ENCODE results near the gene ZC3H7B. TPM values are rescaled to one million over a fixed set of nuclear protein-coding genes. Genes with fewer than 3 reads are reported as not detected.

The ZC3H7B gene
- total RNA-seq, 4 donors from 2014 or later: 29.5 to 43.6 (median 35.7) TPM

- no peaks in the 10 kb centered on the region for H3K9me3 ChIP-seq
- peaks cover 24 to 27% (median 25%) of the 10 kb centered on the region in 4 donors for H3K4me1 ChIP-seq
- intact Hi-C loops (cut with DNase I; ENCODE audit: low total_unique reads) (no loop called here), in situ Hi-C loops (cut with MboI; ENCODE audit: low pct_ligation_motif_present in 1 of 4, low pct_unique_long_range_greater_than_20kb in 1 of 4, low sequenced_read_pairs in 3 of 4) (loop anchor here in 3 of 4 donors (5.0 to 10.0 kb wide), 2 partner anchors 108 to 111 kb away; no protein-coding TSS in a partner anchor)
- no peak overlapping the region for H3K27ac ChIP-seq
- no peak for DNase-seq
- H3K4me3 ChIP-seq: no peak overlapping the region
- no peaks in the 10 kb centered on the region for H3K27me3 ChIP-seq
- TF ChIP-seq EP300 (IDR thresholded peaks at IDR 0.05; ENCODE audit: low read depth) (no peak), POLR2A (IDR thresholded peaks at IDR 0.05) (no peak), CTCF (IDR thresholded peaks at IDR 0.05) (no peak), POLR2AphosphoS5 (IDR thresholded peaks at IDR 0.05) (no peak)
- H3K36me3 ChIP-seq: no peaks in the 10 kb centered on the region
Observed at GRCh38 chr22:41406410-41406809, 105.1 kb downstream of the ZC3H7B start.

GRCh38 chr22:41407433-41407832, 106.1 kb downstream of the ZC3H7B start:
- TF ChIP-seq POLR2AphosphoS5 (IDR thresholded peaks at IDR 0.05): no peak
- TF ChIP-seq CTCF (IDR thresholded peaks at IDR 0.05): no peak
- no peak for TF ChIP-seq POLR2A (IDR thresholded peaks at IDR 0.05)
- no peak for TF ChIP-seq EP300 (IDR thresholded peaks at IDR 0.05; ENCODE audit: low read depth)
- no peak overlapping the region for H3K27ac ChIP-seq
- in situ Hi-C loops (cut with MboI; ENCODE audit: low pct_ligation_motif_present in 1 of 4, low pct_unique_long_range_greater_than_20kb in 1 of 4, low sequenced_read_pairs in 3 of 4) (loop anchor here in 3 of 4 donors (5.0 to 10.0 kb wide), 2 partner anchors 107 to 110 kb away; no protein-coding TSS in a partner anchor), intact Hi-C loops (cut with DNase I; ENCODE audit: low total_unique reads) (no loop called here)
- no peaks in the 10 kb centered on the region for H3K9me3 ChIP-seq
- no peaks in the 10 kb centered on the region for H3K36me3 ChIP-seq
- H3K4me3 ChIP-seq: no peak overlapping the region
- DNase-seq: no peak
- H3K4me1 ChIP-seq: peaks cover 23 to 28% (median 25%) of the 10 kb centered on the region in 4 donors
- no peaks in the 10 kb centered on the region for H3K27me3 ChIP-seq
- 86 to 93% methylated on average over 2 to 3 of the region's 3 CpGs for WGBS, 2 donors (ENCODE audit: low coverage in 1 of 2)

- Histone ChIP-seq H3K27ac (peak overlapping the region in 1 of 4 donors; percentile 2), H3K4me3 (no peak overlapping the region), H3K9me3 (no peaks in the 10 kb centered on the region), H3K36me3 (no peaks in the 10 kb centered on the region), H3K27me3 (no peaks in the 10 kb centered on the region), H3K4me1 (peaks cover 25 to 27% (median 26%) of the 10 kb centered on the region in 4 donors)
- WGBS, 2 donors (ENCODE audit: low coverage in 1 of 2): 80 to 87% methylated on average over 1 to 8 of the region's 8 CpGs
- no peak for TF ChIP-seq CTCF (IDR thresholded peaks at IDR 0.05)
- TF ChIP-seq EP300 (IDR thresholded peaks at IDR 0.05; ENCODE audit: low read depth): no peak
- in situ Hi-C loops (cut with MboI; ENCODE audit: low pct_ligation_motif_present in 1 of 4, low pct_unique_long_range_greater_than_20kb in 1 of 4, low sequenced_read_pairs in 3 of 4) (loop anchor here in 3 of 4 donors (5.0 to 10.0 kb wide), 2 partner anchors 106 to 109 kb away; no protein-coding TSS in a partner anchor), intact Hi-C loops (cut with DNase I; ENCODE audit: low total_unique reads) (no loop called here)
- DNase-seq: no peak
Observed at GRCh38 chr22:41408665-41409064, 107.3 kb downstream of the ZC3H7B start.

Small RNAs within 50 kb of the gene (small RNA-seq; reads per million reads assigned to genes)
- 0 reads per million in 4 donors for gene MIR6889
- 0 reads per million in 4 donors for gene RNU6-495P

Other genes starting within 250 kb of the ZC3H7B start
- 100 to 1,000 TPM in 1 of 4 donors, 10 to 100 TPM in 3; 80.6 to 119 (median 91.6) TPM for gene EP300, start 208.9 kb upstream of the ZC3H7B start, total RNA-seq
- gene L3MBTL2, start 96.2 kb upstream of the ZC3H7B start, total RNA-seq: 10 to 100 TPM in 3 of 4 donors, 1 to 10 TPM in 1; 9.1 to 32.4 (median 14.5) TPM
- 10 to 100 TPM in 1 of 4 donors, 1 to 10 TPM in 3; 3.0 to 20.6 (median 5.3) TPM for gene CHADL, start 60.6 kb upstream of the ZC3H7B start, total RNA-seq
- gene RANGAP1, start 15.3 kb upstream of the ZC3H7B start, total RNA-seq: 10 to 100 TPM; 21.3 to 28.1 (median 26.2) TPM
- gene TEF, start 80.4 kb downstream of the ZC3H7B start, total RNA-seq: 10 to 100 TPM; 22.9 to 47.9 (median 34.0) TPM
- gene TOB2, start 145.3 kb downstream of the ZC3H7B start, total RNA-seq: 10 to 100 TPM; 22.7 to 64.0 (median 49.7) TPM
- 10 to 100 TPM in 3 of 4 donors, 1 to 10 TPM in 1; 3.0 to 33.9 (median 25.0) TPM for gene PHF5A, start 167.2 kb downstream of the ZC3H7B start, total RNA-seq
- gene ACO2, start 167.6 kb downstream of the ZC3H7B start, total RNA-seq: 100 to 1,000 TPM; 164 to 351 (median 255) TPM
- 1 to 10 TPM; 5.6 to 8.4 (median 7.0) TPM for gene POLR3H, start 242.9 kb downstream of the ZC3H7B start, total RNA-seq